ENCODE results near the gene KRT77. TPM values are rescaled to one million over a fixed set of nuclear protein-coding genes. Genes with fewer than 3 reads are reported as not detected.

The KRT77 gene
- total RNA-seq, 1 experiment from 2014 or later = not detected

DNA sequence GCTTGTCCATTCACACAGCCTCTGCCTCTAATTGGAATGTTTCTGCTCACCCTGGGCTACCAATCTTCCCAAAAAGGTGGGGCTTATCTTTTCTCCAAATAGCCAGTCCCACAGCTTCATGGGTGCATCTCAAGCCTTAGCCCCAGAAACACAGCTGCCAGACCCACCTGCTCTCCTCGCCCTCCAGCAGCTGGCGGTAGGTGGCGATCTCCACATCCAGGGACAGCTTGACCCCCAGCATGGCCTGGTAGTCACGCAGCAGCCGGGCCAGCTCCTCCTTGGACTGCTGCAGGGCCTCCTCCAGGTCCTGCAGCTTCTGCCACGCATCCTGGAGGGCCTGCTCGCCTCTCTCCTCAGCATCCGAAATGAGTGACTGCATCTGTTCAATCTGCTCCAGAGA is 11.1 kb downstream of the KRT77 start:
- no peak for DNase-seq (ENCODE audit: low spot score)

GRCh38 chr12:52691841-52692150 is 11.5 kb downstream of the KRT77 start:
- DNase-seq (ENCODE audit: low spot score) = no peak

- no peak for DNase-seq (ENCODE audit: low spot score)
These were observed 12.1 kb downstream of the KRT77 start for GRCh38 chr12:52691076-52691840.

DNA sequence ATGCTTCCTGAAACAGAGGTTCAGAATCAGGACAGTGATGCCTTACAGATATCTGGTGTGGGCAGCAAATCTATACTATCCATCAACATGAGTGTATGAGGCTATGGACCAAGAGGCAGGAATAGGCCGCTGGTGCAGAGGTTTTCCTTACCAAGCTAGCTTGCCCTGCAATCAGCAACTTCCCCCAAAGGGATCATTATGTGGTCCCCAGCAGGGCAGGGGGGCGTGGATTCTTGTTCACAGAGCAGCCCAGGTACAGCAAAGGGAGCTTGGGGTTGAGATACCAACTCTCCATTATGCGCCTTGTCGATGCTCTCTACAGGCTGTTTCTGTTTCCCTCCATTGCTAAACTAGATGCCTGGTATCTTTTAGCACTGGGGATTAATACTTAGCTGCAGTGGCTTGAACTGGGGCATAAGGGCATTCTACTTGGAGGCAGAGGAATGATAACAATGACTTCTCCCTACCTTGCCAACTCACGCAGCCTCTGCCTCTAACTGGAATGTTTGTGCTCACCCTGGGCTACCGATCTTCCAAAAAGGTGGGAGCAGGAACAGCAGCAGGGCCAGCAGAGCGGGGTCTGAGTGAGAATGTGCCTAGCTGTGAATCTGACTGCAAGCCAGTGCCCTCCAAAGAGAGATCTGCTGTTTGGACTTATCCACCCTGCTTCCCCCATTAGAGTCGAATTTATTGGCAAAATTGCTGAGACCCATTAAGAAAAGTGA is 12.8 kb downstream of the KRT77 start:
- no peak for DNase-seq (ENCODE audit: low spot score)

GRCh38 chr12:52689936-52690335 is 13.4 kb downstream of the KRT77 start:
- DNase-seq (ENCODE audit: low spot score) = no peak

DNA sequence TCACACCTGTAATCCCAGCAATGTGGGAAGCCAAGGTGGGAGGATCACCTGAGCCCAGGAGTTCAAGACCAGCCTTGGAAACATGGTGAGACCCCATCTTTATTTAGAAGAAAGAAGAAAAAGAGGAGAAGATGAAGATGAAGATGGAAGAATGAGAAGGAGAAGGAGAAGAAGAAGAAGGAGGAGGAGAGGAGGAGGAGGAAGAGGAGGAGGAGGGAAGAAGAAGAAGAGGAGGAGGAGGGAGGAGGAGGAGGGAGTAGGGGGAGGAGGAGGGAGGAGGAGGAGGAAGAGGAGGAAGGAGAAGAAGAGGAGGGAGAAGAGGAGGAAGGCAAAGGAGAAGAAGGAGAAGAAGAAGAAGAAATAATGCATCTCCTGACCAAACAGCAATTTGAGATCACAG is 14.1 kb downstream of the KRT77 start:
- DNase-seq (ENCODE audit: low spot score) = no peak

DNA sequence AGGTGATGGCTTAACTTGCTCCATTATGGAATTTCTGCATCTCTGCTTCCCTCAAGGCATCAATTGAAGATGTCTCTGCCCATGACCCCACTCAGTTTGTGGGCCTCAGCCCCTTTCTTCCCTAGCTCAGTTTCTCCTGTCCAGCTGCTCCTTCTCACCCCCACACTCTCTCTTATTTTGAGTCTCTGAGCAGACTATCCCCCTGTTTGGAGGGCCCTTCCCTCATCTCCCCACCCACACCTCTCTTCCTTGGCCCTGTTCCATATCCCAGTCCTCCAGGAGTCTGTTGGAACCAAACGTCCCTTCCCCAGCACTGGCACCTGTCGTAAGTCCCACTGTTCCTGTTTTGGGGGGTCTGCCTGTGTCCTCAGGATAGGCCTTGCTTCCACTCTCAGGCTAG is 14.8 kb downstream of the KRT77 start:
- no peak for DNase-seq (ENCODE audit: low spot score)

DNA sequence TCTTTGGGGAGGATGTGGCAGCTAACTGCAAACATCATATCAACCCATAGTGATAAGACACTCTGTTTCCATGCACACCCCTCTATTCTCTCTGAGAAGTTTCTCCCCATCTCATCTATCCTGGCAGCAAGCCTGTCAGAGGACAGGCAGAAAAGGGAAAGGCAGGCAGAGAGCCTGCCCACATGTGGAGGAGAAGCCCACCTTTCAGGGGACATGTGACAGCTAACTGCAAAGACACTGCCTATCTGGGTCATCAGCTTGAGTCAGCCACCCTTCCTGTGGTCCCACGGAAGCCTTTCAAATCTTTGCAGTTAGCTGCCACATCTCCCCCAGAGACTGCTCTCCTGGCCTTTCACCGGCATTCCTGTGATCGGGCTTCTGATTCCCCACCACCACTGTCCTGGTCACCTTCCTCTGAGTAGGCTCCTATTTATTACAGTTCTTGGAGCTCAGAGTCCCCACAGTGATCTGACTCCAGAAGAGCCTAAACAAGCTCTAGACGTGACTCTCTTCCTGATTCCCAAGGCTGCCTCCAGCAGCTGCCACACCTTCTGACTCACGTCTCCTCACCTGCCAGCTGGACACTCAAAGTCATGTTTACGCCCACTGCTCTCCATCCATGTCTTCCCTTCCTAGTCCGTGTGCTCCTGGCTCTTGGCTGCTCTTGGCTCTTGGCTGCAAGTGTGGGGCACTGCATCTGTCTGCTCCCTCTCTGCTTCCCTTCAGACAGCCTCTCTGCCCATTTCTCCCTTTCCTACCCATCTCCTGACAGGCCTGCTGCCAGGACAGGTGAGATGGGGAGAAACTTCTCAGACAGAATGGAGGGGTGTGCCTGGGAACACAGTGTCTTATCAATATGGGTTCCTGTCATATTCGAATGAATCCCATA is 15.6 kb downstream of the KRT77 start:
- no peak for DNase-seq (ENCODE audit: low spot score)

DNA sequence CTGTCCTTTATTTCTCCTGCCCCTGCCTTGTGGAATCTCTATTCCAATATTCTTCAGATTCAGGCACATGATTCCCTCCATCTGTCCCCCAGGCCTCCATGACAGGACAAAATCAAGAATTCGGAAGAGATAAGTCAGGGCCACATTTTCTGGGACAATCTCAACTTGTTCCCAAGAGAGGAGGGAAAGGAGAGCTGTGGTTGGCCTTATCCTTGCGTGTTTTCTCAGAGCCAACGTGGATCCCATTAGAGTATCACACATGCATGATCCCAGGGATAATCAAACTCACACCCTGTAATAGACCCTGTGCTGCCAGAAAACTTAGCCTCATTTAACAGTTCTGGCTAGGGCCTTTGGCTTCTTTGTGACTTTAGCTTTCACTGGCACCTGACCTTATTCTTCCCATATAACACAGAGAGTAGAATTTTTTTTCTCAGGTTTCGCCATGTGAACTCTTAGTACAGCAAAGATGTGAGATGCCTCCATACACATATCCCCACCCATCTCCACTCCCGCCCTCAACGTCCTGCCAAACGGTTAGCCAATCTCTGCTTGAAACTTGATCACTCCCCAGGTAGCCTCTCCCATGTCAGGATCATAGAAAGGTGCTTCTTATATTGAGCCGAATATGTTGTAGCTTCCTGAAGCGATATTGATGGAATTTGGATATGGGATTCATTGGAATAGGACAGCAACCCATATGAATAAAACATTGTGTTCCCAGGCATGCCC is 16.4 kb downstream of the KRT77 start:
- DNase-seq (ENCODE audit: low spot score) = no peak

GRCh38 chr12:52686063-52686462 is 17.3 kb downstream of the KRT77 start:
- no peak for DNase-seq (ENCODE audit: low spot score)

DNA sequence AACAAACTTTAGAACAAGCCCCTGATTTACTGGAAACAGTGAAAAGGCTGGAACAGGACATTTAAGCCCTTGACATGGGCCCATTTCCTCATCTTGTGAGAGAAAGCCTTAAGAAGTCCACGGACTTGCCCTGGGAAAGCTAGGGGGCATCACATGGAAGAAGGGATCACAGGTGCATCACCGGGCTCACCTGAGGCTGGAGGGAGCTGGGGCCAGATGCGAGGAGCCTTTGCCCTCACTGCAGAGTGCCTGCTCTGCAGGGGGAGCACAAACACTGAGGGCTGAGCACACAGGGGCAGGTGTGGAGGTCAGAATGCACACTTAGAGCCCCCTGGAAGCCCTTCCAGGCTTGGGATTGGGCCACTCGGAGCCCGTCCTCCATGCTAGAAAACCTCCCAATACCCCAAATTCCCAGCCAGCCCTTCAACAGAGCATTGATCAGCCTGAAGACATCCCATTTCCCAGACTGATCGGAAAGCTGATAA is 17.9 kb downstream of the KRT77 start:
- no peak for DNase-seq (ENCODE audit: low spot score)

- no peak for DNase-seq (ENCODE audit: low spot score)
These were observed 18.9 kb downstream of the KRT77 start for GRCh38 chr12:52684431-52684830.

- no peak for DNase-seq (ENCODE audit: low spot score)
These were observed 19.6 kb downstream of the KRT77 start for GRCh38 chr12:52683575-52684300.

DNA sequence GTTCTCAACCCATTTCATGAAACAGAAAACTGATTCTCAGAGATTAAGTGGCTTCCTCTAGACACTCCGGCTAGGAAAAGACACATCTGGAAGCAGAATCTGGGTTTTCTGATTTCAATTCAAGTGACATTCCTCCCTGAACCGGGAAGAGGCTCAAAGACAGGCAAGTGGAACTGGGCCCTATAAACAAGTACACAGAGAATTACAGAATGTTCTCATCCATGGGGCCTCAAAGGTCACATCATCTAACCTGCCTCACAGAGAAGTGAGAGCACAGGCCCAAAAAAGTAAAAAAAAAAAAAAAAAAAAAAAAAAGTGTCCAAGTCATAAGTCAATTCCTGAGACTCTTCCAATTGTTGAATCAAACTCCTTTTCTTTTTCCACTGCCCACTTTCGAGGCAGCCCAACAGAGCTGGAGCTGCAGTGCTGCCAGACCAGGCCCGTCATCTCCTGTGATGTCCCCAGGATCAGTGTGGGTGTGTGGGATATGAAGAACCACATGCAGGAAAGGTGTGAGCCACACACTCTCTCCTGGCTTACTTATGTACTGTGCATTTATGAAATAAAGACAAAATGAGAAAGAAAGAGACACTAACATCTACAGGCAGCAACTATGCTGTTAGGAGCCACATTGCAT is 20.3 kb downstream of the KRT77 start:
- no peak for DNase-seq (ENCODE audit: low spot score)

- no peak for DNase-seq (ENCODE audit: low spot score)
These were observed 21.0 kb downstream of the KRT77 start for GRCh38 chr12:52682381-52682660.

- no peak for DNase-seq (ENCODE audit: low spot score)
These were observed 21.6 kb downstream of the KRT77 start for GRCh38 chr12:52681526-52682380.

DNA sequence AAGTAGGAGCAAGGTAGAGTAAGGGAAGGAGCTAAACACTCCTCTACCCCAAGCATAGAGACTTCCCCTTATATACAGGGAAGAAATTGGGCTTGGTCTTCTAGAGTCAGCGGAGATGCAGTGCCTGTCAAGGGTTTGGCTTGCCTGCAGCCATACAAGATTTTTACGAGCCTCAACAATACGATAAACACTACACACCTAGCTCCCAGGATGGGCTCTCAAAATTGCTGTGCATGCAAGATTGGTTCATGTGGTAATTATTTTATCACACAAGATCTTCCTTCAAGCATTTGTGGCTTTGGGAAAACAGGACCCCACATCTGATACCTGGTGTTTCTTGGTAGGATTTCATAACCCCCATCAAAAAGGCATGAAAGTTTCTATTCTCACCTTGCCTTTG is 23.0 kb downstream of the KRT77 start, which contains the start of gene KRT1:
Gene KRT1 (minus strand): TSS at position 45 of the 400 bp plus-strand sequence. CDS start 59 bp downstream, outside the sequence.
- DNase-seq (ENCODE audit: low spot score) = no peak

- DNase-seq (ENCODE audit: low spot score) = no peak
These were observed 23.4 kb downstream of the KRT77 start for GRCh38 chr12:52679875-52680274.

DNA sequence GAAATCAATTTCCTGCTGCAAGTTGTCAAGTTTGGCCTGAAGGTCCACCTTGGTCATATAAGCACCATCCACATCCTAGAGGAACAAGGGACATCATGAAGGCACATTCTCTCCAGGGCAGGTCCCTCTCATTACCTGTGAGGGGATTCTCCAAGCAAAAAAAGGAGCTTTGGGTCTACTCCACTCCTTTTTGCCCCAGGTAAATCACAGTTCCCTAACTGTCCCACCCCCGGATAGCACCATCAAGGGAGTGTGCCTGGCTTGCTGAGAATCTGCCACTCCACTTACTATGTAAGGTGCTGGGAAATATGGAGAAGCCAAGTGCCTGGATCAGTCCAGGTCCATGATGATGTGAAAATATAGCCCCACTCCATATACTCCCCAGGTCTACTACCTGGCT is 25.7 kb downstream of the KRT77 start:
- no peak for DNase-seq (ENCODE audit: low spot score)

GRCh38 chr12:52677126-52677525 is 26.2 kb downstream of the KRT77 start:
- DNase-seq (ENCODE audit: low spot score) = no peak

All from A172 (cell line).